Body of pancreas (tissue), 4 donors: Measurements from ENCODE around the gene MAN2B1. TPM values are rescaled to one million over a fixed set of nuclear protein-coding genes. Genes with fewer than 3 reads are reported as not detected.
A peak's percentile ranks its signal among the peaks of the same experiment; 100 is the strongest.

Experiments
- ATAC-seq: fragments of 150-250 bp; one replicate; pipeline ENCODE4 v1.9.1; 2016
- DNase-seq, 4 donors: peaks; one replicate each; pipeline ENCODE4 v3.0.0-alpha.2; 2019
- H3K27ac ChIP-seq, 4 donors: fragments of 200-600 bp; sonication (generic); 1 replicate in 3 of 4; 2 replicates in 1 of 4; pipeline versions ENCODE4 v1.5.1 to v1.6.1; 2016 to 2019; ENCODE audit warnings: mild to moderate bottlenecking in 1 of 4, mixed read lengths in 1 of 4, moderate library complexity in 1 of 4
- H3K27me3 ChIP-seq, 2 donors: fragments of 200-600 bp; sonication (generic); one replicate each; pipeline ENCODE4 v1.6.0; 2016; ENCODE audit warnings: mild to moderate bottlenecking in 1 of 2
- H3K36me3 ChIP-seq, 2 donors: fragments of 200-600 bp; sonication (generic); replicated peaks in 1 of 2; 2 replicates each; pipeline ENCODE4 v1.5.1; 2016; ENCODE audit warnings: low read depth in 2 of 2; ENCODE audit not compliant: insufficient read depth in 1 of 2
- H3K4me1 ChIP-seq: fragments of 200-600 bp; sonication (generic); one replicate; pipeline ENCODE4 v1.6.0; 2016
- H3K4me3 ChIP-seq, 2 donors: fragments of 200-600 bp; sonication (generic); 1 replicate in 1 of 2; 2 replicates in 1 of 2; pipeline ENCODE4 v1.5.1; 2016 to 2019
- H3K9me3 ChIP-seq, 3 donors: fragments of 200-600 bp; sonication (generic); 1 replicate in 2 of 3; 2 replicates in 1 of 3; pipeline ENCODE4 v1.5.1; 2016
- CTCF ChIP-seq, 7 experiments: fragments of 450-650 bp in 4 of 7; fragments of 200-600 bp in 3 of 7; sonication (generic) in 3 of 7; IDR thresholded peaks; one replicate each; pipeline ENCODE4 v1.5.1; 2016 to 2019; ENCODE audit warnings: antibody characterized with exemption in 7 of 7
- POLR2A ChIP-seq, 3 donors: fragments of 450-650 bp; IDR thresholded peaks; one replicate each; pipeline ENCODE4 v1.6.1; 2016; ENCODE audit warnings: antibody characterized with exemption in 3 of 3, mild to moderate bottlenecking in 2 of 3
- WGBS, 2 donors: methylation state at CpG; one replicate each; pipeline ENCODE4 v1.1.5; 2017; 5-methylcytosine and 5-hydroxymethylcytosine counted together
- intact Hi-C: fragments of 100-400 bp; cut with DNase I; formaldehyde crosslinking; loops from one replicate; pipeline ENCODE4 v1.15.1; 2023
- total RNA-seq, 2 donors: library from RNA; depleted of rRNA; stranded (reverse); fragments of >200 nt; gene quantifications; one replicate each; pipeline ENCODE4 v1.1.0, GENCODE V29; 2016

The MAN2B1 gene
- total RNA-seq, 2 donors from 2014 or later = 30.0 to 48.0 TPM

DNA sequence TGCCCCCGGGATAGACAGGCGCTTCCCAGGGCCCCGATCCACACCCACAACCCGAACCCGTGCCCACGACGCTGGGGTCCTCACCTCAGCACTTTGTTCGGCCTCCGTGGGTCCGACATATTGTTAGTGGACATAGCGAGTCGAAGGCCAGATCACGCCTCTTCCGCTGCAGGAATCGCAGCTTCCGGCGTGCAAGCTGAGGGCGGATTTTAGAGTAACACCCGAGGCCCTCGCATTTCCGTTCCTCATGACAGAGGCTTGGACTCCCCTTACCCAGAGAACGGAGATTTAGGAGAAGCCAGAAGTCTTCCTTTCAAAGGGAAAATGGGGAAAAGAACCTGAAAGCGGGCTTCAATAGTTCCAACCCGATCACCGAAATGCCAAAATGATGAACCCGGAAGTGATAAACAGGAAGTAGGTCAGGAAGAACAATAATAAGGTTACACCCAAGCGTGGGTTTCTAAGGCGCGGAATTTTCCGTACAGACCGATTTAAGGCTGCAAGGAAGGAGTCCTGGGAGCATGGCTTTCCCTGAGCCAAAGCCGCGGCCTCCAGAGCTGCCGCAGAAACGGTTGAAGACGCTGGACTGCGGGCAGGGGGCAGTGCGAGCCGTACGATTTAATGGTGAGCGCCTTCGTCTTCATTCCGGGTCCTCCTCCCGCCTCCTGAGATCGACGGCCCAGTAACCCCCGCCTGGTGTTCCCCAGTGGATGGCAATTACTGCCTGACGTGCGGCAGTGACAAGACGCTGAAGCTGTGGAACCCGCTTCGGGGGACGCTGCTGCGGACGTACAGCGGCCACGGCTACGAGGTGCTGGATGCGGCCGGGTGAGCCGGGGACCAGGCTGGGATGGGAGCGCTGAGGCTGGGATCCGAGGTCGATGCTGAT is 3.0 kb upstream of the MAN2B1 start:
- Histone ChIP-seq H3K27me3 (no peaks in the 10 kb centered on the region), H3K36me3 (peaks cover 0 to 2% of the 10 kb centered on the region in 2 donors), H3K4me1 (peaks cover 50% of the 10 kb centered on the region), H3K9me3 (no peaks in the 10 kb centered on the region), H3K4me3 (peak overlapping the region; percentile 87 to 98), H3K27ac (peak overlapping the region; percentile 92 to 97 (median 92))
- intact Hi-C loops = no loop called here
- ATAC-seq (peak; percentile 73), DNase-seq (peak; percentile 81 to 83 (median 82))
- TF ChIP-seq POLR2A (IDR thresholded peaks at IDR 0.05) (peak in 2 of 3 donors; percentile 58 to 62), CTCF (IDR thresholded peaks at IDR 0.05) (peak in 1 of 7 experiments; percentile 4)
- WGBS, 2 donors = 0% methylated on average over 48 to 64 of the region's 64 CpGs

GRCh38 chr19:12668932-12669269 is 2.4 kb upstream of the MAN2B1 start:
- TF ChIP-seq POLR2A (IDR thresholded peaks at IDR 0.05) = no peak
- no peak for TF ChIP-seq CTCF (IDR thresholded peaks at IDR 0.05)
- H3K36me3 ChIP-seq = peaks cover 0 to 1% of the 10 kb centered on the region in 2 donors
- ATAC-seq (peak; percentile 8), DNase-seq (peak; percentile 43 to 57 (median 49))
- intact Hi-C loops = no loop called here
- H3K4me1 ChIP-seq = peaks cover 50% of the 10 kb centered on the region
- H3K9me3 ChIP-seq = no peaks in the 10 kb centered on the region
- no peaks in the 10 kb centered on the region for H3K27me3 ChIP-seq
- H3K4me3 ChIP-seq = peak overlapping the region; percentile 87 to 98
- WGBS, 2 donors = 0% methylated on average over 11 to 24 of the region's 24 CpGs
- H3K27ac ChIP-seq = peak overlapping the region; percentile 92 to 97 (median 92)

GRCh38 chr19:12668346-12668745 is 1.8 kb upstream of the MAN2B1 start:
- H3K36me3 ChIP-seq = peaks cover 3 to 6% of the 10 kb centered on the region in 2 donors
- H3K27ac ChIP-seq = peak overlapping the region; percentile 92 to 97 (median 92)
- DNase-seq (no peak), ATAC-seq (no peak)
- H3K9me3 ChIP-seq = no peaks in the 10 kb centered on the region
- TF ChIP-seq POLR2A (IDR thresholded peaks at IDR 0.05) (no peak), CTCF (IDR thresholded peaks at IDR 0.05) (no peak)
- intact Hi-C loops = no loop called here
- H3K4me1 ChIP-seq = peaks cover 50% of the 10 kb centered on the region
- H3K4me3 ChIP-seq = peak overlapping the region in 1 of 2 donors; percentile 87
- H3K27me3 ChIP-seq = no peaks in the 10 kb centered on the region
- WGBS, 2 donors = 47 to 72% methylated on average over 6 to 8 of the region's 8 CpGs

GRCh38 chr19:12667731-12668302 is 1.3 kb upstream of the MAN2B1 start:
- 63% methylated on average over 3 to 4 of the region's 4 CpGs for WGBS, 2 donors
- DNase-seq (no peak), ATAC-seq (no peak)
- H3K27ac ChIP-seq = no peak overlapping the region
- TF ChIP-seq CTCF (IDR thresholded peaks at IDR 0.05) = no peak
- TF ChIP-seq POLR2A (IDR thresholded peaks at IDR 0.05) = no peak
- peaks cover 50% of the 10 kb centered on the region for H3K4me1 ChIP-seq
- intact Hi-C loops = no loop called here
- H3K4me3 ChIP-seq = no peak overlapping the region
- H3K36me3 ChIP-seq = peaks cover 7% of the 10 kb centered on the region in 2 donors
- no peaks in the 10 kb centered on the region for H3K9me3 ChIP-seq
- no peaks in the 10 kb centered on the region for H3K27me3 ChIP-seq
